ENCODE results near the gene CHMP3.
A peak's percentile ranks its signal among the peaks of the same experiment; 100 is the strongest.
"Not testable (repeated sequence)": the region's sequence is repeated elsewhere in the genome, so short reads cannot be mapped to it uniquely, and the experiment has no call there.

The CHMP3 gene

DNA sequence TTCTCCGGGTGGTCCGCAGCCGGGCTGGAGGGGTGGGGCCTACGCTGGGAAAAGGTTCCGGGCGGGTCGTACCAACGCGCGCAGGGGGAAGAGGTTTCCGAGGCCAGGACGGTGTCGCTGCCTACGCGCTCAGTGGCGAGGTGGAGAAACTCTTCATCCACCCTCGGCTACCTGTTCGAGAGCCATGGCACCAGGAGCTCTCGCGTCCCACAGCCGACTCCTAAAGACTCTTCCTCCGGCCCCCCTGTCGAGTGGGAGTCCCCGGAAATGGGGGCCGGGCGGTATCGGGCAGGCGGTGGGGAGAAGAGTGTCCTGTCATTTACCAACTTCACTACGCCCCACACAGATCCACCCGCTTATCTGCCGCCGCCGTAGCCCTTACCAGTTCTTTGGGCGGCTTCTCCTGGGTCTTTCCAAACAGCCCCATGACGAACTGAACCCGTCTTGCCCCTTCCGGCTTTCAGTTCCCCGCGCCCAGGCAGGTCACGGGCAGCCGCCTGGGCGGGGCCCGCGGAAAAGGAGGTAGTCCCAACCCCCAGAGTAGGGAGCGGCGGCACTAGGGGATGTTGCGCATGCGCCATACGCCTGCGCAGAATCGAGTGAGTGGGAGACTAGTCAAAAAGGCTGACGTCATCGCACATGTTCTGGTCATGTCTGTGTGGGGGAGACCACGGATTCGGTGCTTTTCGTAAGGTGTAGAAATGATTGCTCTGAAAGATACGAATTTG is at the start of gene CHMP3:
Gene CHMP3, minus strand, starts transcription at position 522 of the 728 bp plus-strand sequence. Its CDS starts 95 bp downstream, at position 427.
- Histone ChIP-seq H3K4me1 (ENCODE audit: control insufficient read depth, insufficient read depth, low read length) (peaks cover 13% of the 10 kb centered on the region), H3K4me3 (ENCODE audit: low read length) (peak within 1 kb of the TSS; percentile 95)

DNA sequence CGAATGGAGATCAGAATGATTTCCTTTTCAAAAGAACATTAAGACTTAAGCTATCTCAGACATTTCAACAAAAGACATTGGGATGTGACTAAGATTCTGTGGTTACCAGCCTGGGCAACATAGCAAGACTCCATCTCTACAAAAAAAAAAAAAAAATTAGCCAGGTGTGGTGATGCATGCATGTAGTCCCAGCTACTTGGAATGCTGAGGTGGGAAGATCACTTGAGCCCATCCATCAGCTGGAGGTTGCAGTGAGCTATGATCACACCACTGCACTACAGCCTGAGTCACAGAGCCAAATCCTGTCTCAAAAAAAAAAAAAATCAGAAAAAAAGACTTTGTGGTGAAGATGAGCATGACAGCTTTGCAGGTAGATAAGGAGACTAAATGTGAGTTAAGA is 47.6 kb upstream of the CHMP3 start:
- Histone ChIP-seq H3K9me3 (ENCODE audit: control insufficient read depth, low read length) (no peaks in the 10 kb centered on the region), H3K36me3 (ENCODE audit: control insufficient read depth, insufficient read depth, low read length) (peaks cover 14% of the 10 kb centered on the region), H3K27me3 (ENCODE audit: control insufficient read depth, insufficient read depth, low read length) (no peaks in the 10 kb centered on the region), H3K9ac (ENCODE audit: low read length) (no peak overlapping the region), H3K4me1 (ENCODE audit: control insufficient read depth, insufficient read depth, low read length) (peaks cover under 1% of the 10 kb centered on the region), H3K4me3 (ENCODE audit: low read length) (no peak overlapping the region)

More for the DNA sequence above, at the start of gene CHMP3:
- H3K9me3 ChIP-seq (ENCODE audit: control insufficient read depth, low read length): no peaks in the 10 kb centered on the region
- peak within 1 kb of the TSS; percentile 99 for H3K9ac ChIP-seq (ENCODE audit: low read length)
- H3K36me3 ChIP-seq (ENCODE audit: control insufficient read depth, insufficient read depth, low read length): no peaks in the 10 kb centered on the region
- H3K27me3 ChIP-seq (ENCODE audit: control insufficient read depth, insufficient read depth, low read length): no peaks in the 10 kb centered on the region

DNA sequence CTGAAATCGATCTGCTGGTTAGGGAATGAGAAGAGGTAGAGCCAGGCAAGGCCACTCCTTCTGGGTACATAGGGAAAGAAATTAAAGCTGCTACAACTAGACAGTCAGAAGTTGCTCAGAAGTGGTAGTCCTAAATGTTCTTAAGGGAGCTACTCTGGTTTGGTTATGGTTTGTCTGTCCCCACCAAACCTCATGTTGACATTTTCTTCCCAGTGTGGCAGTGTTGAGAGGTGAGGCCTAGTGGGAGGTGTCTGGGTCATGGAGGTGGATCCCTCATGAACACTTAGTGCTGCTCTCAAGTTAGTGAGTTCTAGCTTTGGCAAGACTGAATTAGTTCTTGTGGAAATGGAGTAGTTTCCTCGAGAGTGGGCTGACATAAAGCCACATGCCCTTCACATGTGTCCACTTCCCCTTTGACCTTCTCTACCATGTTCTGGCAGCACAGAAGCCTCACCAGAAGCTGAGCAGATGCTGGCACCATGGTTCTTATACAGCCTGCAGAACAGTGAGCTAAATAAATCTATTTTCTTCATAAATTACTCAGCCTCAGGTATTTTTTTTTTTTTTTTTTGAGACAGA is 45.7 kb upstream of the CHMP3 start:
- Histone ChIP-seq H3K9me3 (ENCODE audit: control insufficient read depth, low read length) (no peaks in the 10 kb centered on the region), H3K9ac (ENCODE audit: low read length) (no peak overlapping the region), H3K4me3 (ENCODE audit: low read length) (no peak overlapping the region), H3K27me3 (ENCODE audit: control insufficient read depth, insufficient read depth, low read length) (no peaks in the 10 kb centered on the region), H3K36me3 (ENCODE audit: control insufficient read depth, insufficient read depth, low read length) (peaks cover 20% of the 10 kb centered on the region), H3K4me1 (ENCODE audit: control insufficient read depth, insufficient read depth, low read length) (no peaks in the 10 kb centered on the region)

DNA sequence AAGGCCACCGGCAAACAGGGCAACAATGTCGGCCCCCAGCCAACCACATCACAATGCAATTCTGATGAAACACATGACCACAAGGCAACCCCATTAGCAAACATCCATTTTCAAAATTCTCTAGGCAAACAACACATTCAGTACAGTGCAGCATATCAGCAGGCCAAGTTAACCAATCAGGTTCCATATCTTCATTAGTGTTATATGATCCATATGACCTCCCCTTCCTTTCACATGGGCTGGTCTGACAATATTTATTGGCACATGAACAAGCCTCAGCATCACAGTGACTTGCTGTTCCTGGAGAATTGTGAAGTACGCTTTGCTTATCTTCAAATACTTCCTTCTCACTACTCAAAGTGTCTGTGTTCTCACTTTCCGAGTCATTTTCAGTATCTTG is 40.7 kb upstream of the CHMP3 start:
- Histone ChIP-seq H3K27me3 (ENCODE audit: control insufficient read depth, insufficient read depth, low read length) (no peaks in the 10 kb centered on the region), H3K4me1 (ENCODE audit: control insufficient read depth, insufficient read depth, low read length) (no peaks in the 10 kb centered on the region), H3K9ac (ENCODE audit: low read length) (no peak overlapping the region), H3K36me3 (ENCODE audit: control insufficient read depth, insufficient read depth, low read length) (peaks cover 13% of the 10 kb centered on the region), H3K9me3 (ENCODE audit: control insufficient read depth, low read length) (no peaks in the 10 kb centered on the region), H3K4me3 (ENCODE audit: low read length) (no peak overlapping the region)

DNA sequence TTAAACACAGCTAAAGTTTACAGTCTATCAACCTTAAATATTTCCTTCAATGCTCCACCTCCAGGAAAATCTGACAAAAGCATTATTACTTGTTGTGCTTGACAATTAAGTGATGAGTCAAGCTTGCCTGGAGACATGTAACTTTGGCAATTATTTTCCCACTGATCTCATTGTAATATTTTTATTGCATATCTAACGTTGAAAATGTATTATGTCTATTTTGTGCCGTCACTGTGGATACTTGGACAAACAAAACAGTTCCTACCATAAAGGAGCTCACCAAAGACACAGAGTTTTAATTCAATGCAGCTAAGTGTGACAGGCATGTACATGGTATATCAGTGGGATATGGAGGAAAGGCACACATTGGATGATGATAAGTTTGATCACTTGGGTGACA is 35.7 kb upstream of the CHMP3 start:
- H3K4me3 ChIP-seq (ENCODE audit: low read length): no peak overlapping the region

DNA sequence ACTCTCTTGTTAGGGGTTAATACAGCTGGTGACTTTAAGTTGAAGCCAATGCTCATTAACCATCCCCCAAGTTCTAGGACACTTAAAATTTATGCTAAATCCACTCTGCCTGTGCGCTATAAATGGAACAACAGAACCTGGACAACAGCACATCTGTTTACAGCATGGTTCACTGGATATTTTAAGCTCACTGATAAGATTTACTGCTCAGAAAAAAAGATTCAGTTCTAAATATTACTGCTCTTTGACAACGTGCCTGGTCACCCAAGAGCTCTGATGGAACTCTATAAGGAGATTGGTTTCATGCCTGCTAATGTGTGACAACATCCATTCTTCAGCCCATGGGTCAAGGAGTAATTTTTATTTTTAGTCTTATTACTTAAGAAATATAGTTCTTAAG is 32.9 kb upstream of the CHMP3 start:
- Histone ChIP-seq H3K36me3 (ENCODE audit: control insufficient read depth, insufficient read depth, low read length) (no peaks in the 10 kb centered on the region), H3K9ac (ENCODE audit: low read length) (no peak overlapping the region), H3K9me3 (ENCODE audit: control insufficient read depth, low read length) (no peaks in the 10 kb centered on the region), H3K4me3 (ENCODE audit: low read length) (no peak overlapping the region), H3K4me1 (ENCODE audit: control insufficient read depth, insufficient read depth, low read length) (no peaks in the 10 kb centered on the region), H3K27me3 (ENCODE audit: control insufficient read depth, insufficient read depth, low read length) (no peaks in the 10 kb centered on the region)

More for the DNA sequence above, 35.7 kb upstream of the CHMP3 start:
- H3K4me1 ChIP-seq (ENCODE audit: control insufficient read depth, insufficient read depth, low read length): no peaks in the 10 kb centered on the region
- H3K27me3 ChIP-seq (ENCODE audit: control insufficient read depth, insufficient read depth, low read length): no peaks in the 10 kb centered on the region
- no peak overlapping the region for H3K9ac ChIP-seq (ENCODE audit: low read length)
- no peaks in the 10 kb centered on the region for H3K9me3 ChIP-seq (ENCODE audit: control insufficient read depth, low read length)
- H3K36me3 ChIP-seq (ENCODE audit: control insufficient read depth, insufficient read depth, low read length): peaks cover 3% of the 10 kb centered on the region

DNA sequence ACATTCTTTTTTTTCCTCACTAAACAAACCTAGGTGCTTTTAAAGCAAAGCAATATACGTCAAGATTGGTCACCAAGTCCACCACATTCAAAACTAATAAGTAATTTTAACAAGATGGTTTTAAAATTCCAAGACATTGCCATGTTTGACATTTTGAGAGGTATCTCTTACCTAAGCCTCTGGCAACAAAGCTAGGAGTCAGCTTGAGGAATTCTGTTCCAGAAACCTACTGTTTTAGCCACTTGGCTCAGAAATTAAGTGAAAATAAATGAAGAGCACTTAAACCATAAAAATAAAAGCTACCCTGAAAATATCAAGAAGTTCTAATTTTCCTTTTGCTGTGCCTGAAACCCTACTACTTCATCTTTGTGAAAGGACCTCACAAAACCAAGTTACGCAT is 30.0 kb upstream of the CHMP3 start:
- Histone ChIP-seq H3K4me1 (ENCODE audit: control insufficient read depth, insufficient read depth, low read length) (no peaks in the 10 kb centered on the region), H3K9me3 (ENCODE audit: control insufficient read depth, low read length) (no peaks in the 10 kb centered on the region), H3K27me3 (ENCODE audit: control insufficient read depth, insufficient read depth, low read length) (no peaks in the 10 kb centered on the region), H3K4me3 (ENCODE audit: low read length) (no peak overlapping the region), H3K9ac (ENCODE audit: low read length) (no peak overlapping the region), H3K36me3 (ENCODE audit: control insufficient read depth, insufficient read depth, low read length) (no peaks in the 10 kb centered on the region)

DNA sequence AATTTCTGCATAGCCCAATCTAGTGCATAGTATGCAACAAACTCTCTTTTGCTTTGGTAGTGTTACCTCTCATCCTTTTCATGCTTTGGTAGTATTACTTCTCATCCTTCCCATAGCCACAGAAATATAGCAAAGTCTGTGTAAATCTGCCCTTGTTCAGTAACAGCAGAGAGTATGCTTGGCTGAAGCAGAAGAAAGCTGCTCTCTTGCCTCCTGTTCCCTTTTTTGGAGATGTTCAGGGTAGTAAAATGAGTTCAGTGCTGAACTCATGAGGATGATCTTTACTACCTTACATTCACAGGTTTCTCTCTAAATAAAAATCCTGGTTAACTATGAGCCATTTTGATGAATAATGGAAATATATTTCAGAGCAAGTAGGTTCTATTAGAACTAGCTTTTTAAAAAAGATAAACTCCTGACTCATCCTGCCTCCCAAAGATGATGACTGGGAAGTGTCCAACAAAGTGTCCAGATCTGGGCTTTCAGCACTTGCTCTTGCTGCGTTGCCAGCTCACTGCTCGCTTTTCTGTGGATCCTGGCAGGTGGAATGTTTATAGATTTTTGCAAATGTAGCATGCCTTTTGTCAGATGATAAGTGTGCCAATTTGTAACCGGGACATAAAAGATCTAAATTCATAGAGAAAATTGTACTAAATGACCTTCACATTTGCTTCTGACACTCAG is 29.4 kb upstream of the CHMP3 start:
- Histone ChIP-seq H3K4me1 (ENCODE audit: control insufficient read depth, insufficient read depth, low read length) (no peaks in the 10 kb centered on the region), H3K27me3 (ENCODE audit: control insufficient read depth, insufficient read depth, low read length) (no peaks in the 10 kb centered on the region), H3K9me3 (ENCODE audit: control insufficient read depth, low read length) (no peaks in the 10 kb centered on the region), H3K9ac (ENCODE audit: low read length) (no peak overlapping the region), H3K4me3 (ENCODE audit: low read length) (no peak overlapping the region), H3K36me3 (ENCODE audit: control insufficient read depth, insufficient read depth, low read length) (no peaks in the 10 kb centered on the region)

DNA sequence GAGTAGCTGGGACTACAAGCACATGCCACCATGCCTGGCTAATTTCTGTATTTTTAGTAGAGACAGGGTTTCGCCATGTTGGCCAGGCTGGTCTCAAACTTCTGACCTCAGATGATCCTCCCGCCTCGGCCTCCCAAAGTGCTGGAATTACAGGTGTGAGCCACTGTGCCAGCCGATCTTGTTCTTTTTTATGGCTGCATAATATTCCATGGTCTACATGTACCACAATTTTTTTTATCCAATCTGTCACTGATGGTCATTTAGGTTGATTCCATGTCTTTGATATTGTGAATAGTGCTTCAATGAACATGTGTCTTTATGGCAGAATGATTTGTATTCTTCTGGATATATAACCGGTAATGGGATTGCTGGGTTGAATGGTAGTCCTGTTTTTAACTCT is 26.5 kb upstream of the CHMP3 start:
- not testable (repeated sequence) for H3K4me1 ChIP-seq (ENCODE audit: control insufficient read depth, insufficient read depth, low read length); H3K27me3 ChIP-seq (ENCODE audit: control insufficient read depth, insufficient read depth, low read length); H3K9me3 ChIP-seq (ENCODE audit: control insufficient read depth, low read length); H3K36me3 ChIP-seq (ENCODE audit: control insufficient read depth, insufficient read depth, low read length); H3K4me3 ChIP-seq (ENCODE audit: low read length); H3K9ac ChIP-seq (ENCODE audit: low read length)

DNA sequence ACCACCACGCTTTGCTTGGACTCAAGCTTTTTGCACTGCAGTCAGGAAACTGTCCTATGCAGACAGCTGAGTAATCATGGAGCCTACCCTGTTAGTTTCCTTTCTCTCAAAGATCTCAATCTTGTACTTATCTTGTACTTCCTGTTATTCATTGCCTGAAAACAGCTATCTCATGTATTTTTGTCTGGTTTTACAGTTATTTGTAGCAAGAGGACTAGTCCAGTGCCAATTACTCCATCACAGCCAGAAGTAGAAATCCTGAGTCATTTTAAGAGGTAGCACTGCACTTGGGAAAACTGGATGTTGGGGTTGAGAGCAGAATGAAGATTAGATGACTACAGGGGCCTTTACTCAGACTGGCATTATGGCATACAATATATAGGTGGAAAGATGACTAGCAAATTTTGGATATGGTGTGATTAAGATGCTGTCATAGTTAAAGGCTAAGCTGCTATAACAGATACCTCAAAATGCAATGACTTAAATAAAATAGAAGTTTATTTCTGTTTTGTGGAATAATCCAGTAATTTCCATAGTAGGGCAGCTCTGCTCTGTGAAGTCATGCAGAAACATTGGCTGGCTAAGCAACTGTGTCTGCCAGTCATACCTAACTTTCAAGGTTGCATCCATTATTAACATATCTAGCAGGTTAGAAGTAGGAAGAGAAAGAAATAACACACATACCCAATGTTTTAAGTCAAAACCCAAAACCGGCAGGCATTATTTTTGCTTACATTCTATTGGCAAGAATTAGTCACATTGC is 21.1 kb upstream of the CHMP3 start:
- no peaks in the 10 kb centered on the region for H3K36me3 ChIP-seq (ENCODE audit: control insufficient read depth, insufficient read depth, low read length)
- no peaks in the 10 kb centered on the region for H3K9me3 ChIP-seq (ENCODE audit: control insufficient read depth, low read length)
- H3K27me3 ChIP-seq (ENCODE audit: control insufficient read depth, insufficient read depth, low read length): no peaks in the 10 kb centered on the region
- H3K4me3 ChIP-seq (ENCODE audit: low read length): no peak overlapping the region
- no peaks in the 10 kb centered on the region for H3K4me1 ChIP-seq (ENCODE audit: control insufficient read depth, insufficient read depth, low read length)
- no peak overlapping the region for H3K9ac ChIP-seq (ENCODE audit: low read length)

DNA sequence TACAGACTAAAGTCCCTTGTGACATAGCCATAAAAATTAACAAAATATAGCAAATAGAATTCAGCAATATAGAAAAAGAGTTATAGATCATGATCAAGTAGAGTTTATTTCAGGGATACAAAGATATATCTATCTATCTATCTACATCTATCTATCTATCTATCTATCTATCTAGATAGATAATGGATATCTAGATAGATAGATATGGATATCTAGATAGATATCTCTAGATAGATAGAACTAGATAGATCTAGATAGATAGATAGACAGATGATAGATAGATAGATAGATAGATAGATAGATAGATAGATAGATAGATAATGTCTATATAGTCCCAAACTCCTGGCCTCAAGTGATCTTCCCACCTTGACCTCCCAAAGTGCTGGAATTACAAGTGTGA is 17.3 kb upstream of the CHMP3 start:
- Histone ChIP-seq H3K9ac (ENCODE audit: low read length) (no peak overlapping the region), H3K36me3 (ENCODE audit: control insufficient read depth, insufficient read depth, low read length) (no peaks in the 10 kb centered on the region), H3K27me3 (ENCODE audit: control insufficient read depth, insufficient read depth, low read length) (no peaks in the 10 kb centered on the region), H3K4me3 (ENCODE audit: low read length) (no peak overlapping the region), H3K9me3 (ENCODE audit: control insufficient read depth, low read length) (no peaks in the 10 kb centered on the region), H3K4me1 (ENCODE audit: control insufficient read depth, insufficient read depth, low read length) (no peaks in the 10 kb centered on the region)
